Neural cell (in vitro differentiated cells): ENCODE results near the gene SIAE.

ENCODE experiments used
- EP300 ChIP-seq: fragments of 450-650 bp; conservative IDR thresholded peaks from 2 replicates; pipeline ENCODE4 v1.6.1; 2014; ENCODE audit warnings: antibody characterized with exemption, mild to moderate bottlenecking, moderate library complexity; ENCODE audit not compliant: poor library complexity, severe bottlenecking
- EZH2 ChIP-seq: fragments of 200-600, 300-800 bp; shearing (Covaris generic), sonication (generic); IDR thresholded peaks from 2 replicates; pipeline ENCODE4 v1.6.1; 2014; ENCODE audit warnings: antibody characterized with exemption, low read length, borderline replicate concordance, mild to moderate bottlenecking; ENCODE audit not compliant: insufficient read depth, poor library complexity, severe bottlenecking
- MXI1 ChIP-seq: fragments of 450-650 bp; conservative IDR thresholded peaks from 2 replicates; pipeline ENCODE4 v1.6.1; 2014; ENCODE audit warnings: antibody characterized with exemption, mild to moderate bottlenecking; ENCODE audit not compliant: poor library complexity, severe bottlenecking
- POLR2AphosphoS5 ChIP-seq: IDR thresholded peaks from 2 replicates; pipeline ENCODE4 v1.6.1; 2012
- TAF1 ChIP-seq: IDR thresholded peaks from 2 replicates; pipeline ENCODE4 v1.6.1; 2012; ENCODE audit warnings: low read depth
- TF ChIP-seq, protein P1 (sequence below): fragments of 450-650 bp; IDR thresholded peaks from 2 replicates; pipeline ENCODE4 v1.5.1; 2014; ENCODE audit warnings: antibody characterized with exemption, mild to moderate bottlenecking, moderate library complexity; ENCODE audit not compliant: poor library complexity, severe bottlenecking

DNA sequence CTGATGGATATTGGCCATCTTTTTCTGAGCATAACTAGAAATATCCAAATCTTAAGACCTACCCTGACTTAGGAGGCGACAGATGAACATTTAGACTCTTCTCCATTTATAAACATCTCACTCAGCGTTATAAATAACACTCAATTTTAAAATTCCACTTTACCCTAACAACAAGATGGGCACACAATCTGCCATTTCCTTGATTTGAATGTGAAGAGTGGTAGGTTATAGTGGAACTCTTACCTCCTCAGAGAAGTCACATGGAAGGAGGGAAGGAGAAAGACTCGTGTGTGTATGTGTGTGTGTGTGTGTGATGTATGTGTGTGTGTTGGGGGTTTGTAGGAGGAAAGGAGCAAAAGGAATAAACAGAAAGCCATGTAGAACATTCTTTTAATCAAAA lies 15.0 kb downstream of the SIAE start:
- TF ChIP-seq EZH2 = no peak
- TF ChIP-seq, protein P1, sequence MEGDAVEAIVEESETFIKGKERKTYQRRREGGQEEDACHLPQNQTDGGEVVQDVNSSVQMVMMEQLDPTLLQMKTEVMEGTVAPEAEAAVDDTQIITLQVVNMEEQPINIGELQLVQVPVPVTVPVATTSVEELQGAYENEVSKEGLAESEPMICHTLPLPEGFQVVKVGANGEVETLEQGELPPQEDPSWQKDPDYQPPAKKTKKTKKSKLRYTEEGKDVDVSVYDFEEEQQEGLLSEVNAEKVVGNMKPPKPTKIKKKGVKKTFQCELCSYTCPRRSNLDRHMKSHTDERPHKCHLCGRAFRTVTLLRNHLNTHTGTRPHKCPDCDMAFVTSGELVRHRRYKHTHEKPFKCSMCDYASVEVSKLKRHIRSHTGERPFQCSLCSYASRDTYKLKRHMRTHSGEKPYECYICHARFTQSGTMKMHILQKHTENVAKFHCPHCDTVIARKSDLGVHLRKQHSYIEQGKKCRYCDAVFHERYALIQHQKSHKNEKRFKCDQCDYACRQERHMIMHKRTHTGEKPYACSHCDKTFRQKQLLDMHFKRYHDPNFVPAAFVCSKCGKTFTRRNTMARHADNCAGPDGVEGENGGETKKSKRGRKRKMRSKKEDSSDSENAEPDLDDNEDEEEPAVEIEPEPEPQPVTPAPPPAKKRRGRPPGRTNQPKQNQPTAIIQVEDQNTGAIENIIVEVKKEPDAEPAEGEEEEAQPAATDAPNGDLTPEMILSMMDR = no peak
- TF ChIP-seq EP300 = no peak
- TF ChIP-seq MXI1 = no peak
- TF ChIP-seq TAF1 = no peak
- no peak for TF ChIP-seq POLR2AphosphoS5
